HL-60/S4 (cell line): ENCODE results near the gene MAGEF1.
"Not testable (repeated sequence)": the region's sequence is repeated elsewhere in the genome, so short reads cannot be mapped to it uniquely, and the experiment has no call there.

Source experiments
- in situ Hi-C: fragments of 300-500 bp; cut with MboI; formaldehyde crosslinking; loops from 2 replicates; pipeline ENCODE4 v1.14.3; 2022; ENCODE audit warnings: low sequenced_read_pairs

The MAGEF1 gene

GRCh38 chr3:184743248-184743647 lies 31.4 kb upstream of the MAGEF1 start:
- in situ Hi-C loops: no loop called here

GRCh38 chr3:184742676-184743135 lies 30.8 kb upstream of the MAGEF1 start:
- in situ Hi-C loops: no loop called here

GRCh38 chr3:184741798-184742675 lies 30.2 kb upstream of the MAGEF1 start:
- in situ Hi-C loops: no loop called here

- in situ Hi-C loops: no loop called here
These were observed 29.3 kb upstream of the MAGEF1 start for GRCh38 chr3:184741259-184741556.

- in situ Hi-C loops: no loop called here
These were observed 28.8 kb upstream of the MAGEF1 start for GRCh38 chr3:184740509-184741258.

- in situ Hi-C loops: no loop called here
These were observed 28.0 kb upstream of the MAGEF1 start for GRCh38 chr3:184739594-184740505.

- in situ Hi-C loops: no loop called here
These were observed 27.1 kb upstream of the MAGEF1 start for GRCh38 chr3:184738982-184739381.

GRCh38 chr3:184738506-184738890 lies 26.6 kb upstream of the MAGEF1 start:
- in situ Hi-C loops: no loop called here

GRCh38 chr3:184737641-184738505 lies 26.0 kb upstream of the MAGEF1 start:
- in situ Hi-C loops: no loop called here

GRCh38 chr3:184737063-184737462 lies 25.2 kb upstream of the MAGEF1 start:
- in situ Hi-C loops: no loop called here

GRCh38 chr3:184734903-184735701 lies 23.2 kb upstream of the MAGEF1 start:
- in situ Hi-C loops: no loop called here

- in situ Hi-C loops: no loop called here
These were observed 22.2 kb upstream of the MAGEF1 start for GRCh38 chr3:184733971-184734608.

GRCh38 chr3:184733181-184733580 lies 21.3 kb upstream of the MAGEF1 start:
- in situ Hi-C loops: no loop called here

GRCh38 chr3:184731786-184732537 lies 20.1 kb upstream of the MAGEF1 start:
- in situ Hi-C loops: no loop called here

GRCh38 chr3:184730924-184731323 lies 19.1 kb upstream of the MAGEF1 start:
- in situ Hi-C loops: no loop called here

GRCh38 chr3:184729154-184729553 lies 17.3 kb upstream of the MAGEF1 start:
- in situ Hi-C loops: not testable (repeated sequence)

GRCh38 chr3:184728010-184728527 lies 16.2 kb upstream of the MAGEF1 start:
- in situ Hi-C loops: no loop called here
